Measurements from ENCODE around the gene RBMS3. TPM values are rescaled to one million over a fixed set of nuclear protein-coding genes. Genes with fewer than 3 reads are reported as not detected.

The RBMS3 gene
- total RNA-seq, 1 experiment from 2014 or later = 8.7 TPM

DNA sequence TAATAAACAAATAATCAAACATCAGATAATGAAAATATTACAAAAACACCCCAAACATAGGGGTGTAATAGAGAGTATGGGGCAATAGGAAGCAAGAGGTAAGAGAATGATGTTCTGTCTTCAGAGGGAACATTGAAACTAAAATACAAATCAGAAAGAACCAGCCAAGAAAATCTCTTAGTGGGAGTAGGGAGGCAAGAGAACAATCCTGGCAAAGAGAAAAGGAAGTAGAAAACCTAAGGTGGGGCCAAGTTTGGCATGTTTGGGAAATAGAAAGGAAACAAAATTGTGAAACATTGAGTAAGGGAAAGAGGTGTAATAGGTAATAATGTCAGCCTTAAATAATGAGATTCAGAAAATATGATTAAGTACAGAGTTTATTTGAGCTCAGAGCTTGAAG lies 467.1 kb downstream of the RBMS3 start:
- Mint-ChIP-seq H3K27ac (no peak overlapping the region), H3K4me1 (peaks cover 20% of the 10 kb centered on the region), H3K27me3 (ENCODE audit: low read depth) (no peaks in the 10 kb centered on the region; the same call in 1 of the 2 replicates), H3K4me3 (no peak overlapping the region), H3K9me3 (peaks cover 8% of the 10 kb centered on the region), H3K36me3 (0 out of 2 replicates have a peak, but pooled peaks cover 2% of the 10 kb centered on the region)
- TF ChIP-seq ZNF317 (CRISPR knock-in tag; IDR thresholded peaks at IDR 0.05; ENCODE audit: borderline replicate concordance, low read depth) (no peak), ZBTB21 (CRISPR knock-in tag; IDR thresholded peaks at IDR 0.05; ENCODE audit: borderline replicate concordance) (no peak), ARID4B (CRISPR knock-in tag; IDR thresholded peaks at IDR 0.05; ENCODE audit: borderline replicate concordance) (no peak), CREM (CRISPR knock-in tag; IDR thresholded peaks at IDR 0.05) (no peak), KAT7 (CRISPR knock-in tag; IDR thresholded peaks at IDR 0.05; ENCODE audit: borderline replicate concordance) (no peak), JUN (CRISPR knock-in tag; IDR thresholded peaks at IDR 0.05) (no peak), OVOL2 (CRISPR knock-in tag; IDR thresholded peaks at IDR 0.05; ENCODE audit: borderline replicate concordance) (no peak), NR3C1 (CRISPR knock-in tag; conservative IDR thresholded peaks at IDR 0.05; ENCODE audit: low read depth) (no peak), SMAD4 (CRISPR knock-in tag; IDR thresholded peaks at IDR 0.05) (no peak), NFE2L1 (CRISPR knock-in tag; IDR thresholded peaks at IDR 0.05) (no peak), ETV6 (CRISPR knock-in tag; IDR thresholded peaks at IDR 0.05) (no peak), TP53 (CRISPR knock-in tag; IDR thresholded peaks at IDR 0.05) (no peak), NR2C2 (CRISPR knock-in tag; IDR thresholded peaks at IDR 0.05) (no peak), MLX (CRISPR knock-in tag; IDR thresholded peaks at IDR 0.05) (no peak)
- TF ChIP-seq, protein P1, sequence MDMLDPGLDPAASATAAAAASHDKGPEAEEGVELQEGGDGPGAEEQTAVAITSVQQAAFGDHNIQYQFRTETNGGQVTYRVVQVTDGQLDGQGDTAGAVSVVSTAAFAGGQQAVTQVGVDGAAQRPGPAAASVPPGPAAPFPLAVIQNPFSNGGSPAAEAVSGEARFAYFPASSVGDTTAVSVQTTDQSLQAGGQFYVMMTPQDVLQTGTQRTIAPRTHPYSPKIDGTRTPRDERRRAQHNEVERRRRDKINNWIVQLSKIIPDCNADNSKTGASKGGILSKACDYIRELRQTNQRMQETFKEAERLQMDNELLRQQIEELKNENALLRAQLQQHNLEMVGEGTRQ (CRISPR knock-in tag; IDR thresholded peaks at IDR 0.05) = no peak
- TF ChIP-seq, protein P2, sequence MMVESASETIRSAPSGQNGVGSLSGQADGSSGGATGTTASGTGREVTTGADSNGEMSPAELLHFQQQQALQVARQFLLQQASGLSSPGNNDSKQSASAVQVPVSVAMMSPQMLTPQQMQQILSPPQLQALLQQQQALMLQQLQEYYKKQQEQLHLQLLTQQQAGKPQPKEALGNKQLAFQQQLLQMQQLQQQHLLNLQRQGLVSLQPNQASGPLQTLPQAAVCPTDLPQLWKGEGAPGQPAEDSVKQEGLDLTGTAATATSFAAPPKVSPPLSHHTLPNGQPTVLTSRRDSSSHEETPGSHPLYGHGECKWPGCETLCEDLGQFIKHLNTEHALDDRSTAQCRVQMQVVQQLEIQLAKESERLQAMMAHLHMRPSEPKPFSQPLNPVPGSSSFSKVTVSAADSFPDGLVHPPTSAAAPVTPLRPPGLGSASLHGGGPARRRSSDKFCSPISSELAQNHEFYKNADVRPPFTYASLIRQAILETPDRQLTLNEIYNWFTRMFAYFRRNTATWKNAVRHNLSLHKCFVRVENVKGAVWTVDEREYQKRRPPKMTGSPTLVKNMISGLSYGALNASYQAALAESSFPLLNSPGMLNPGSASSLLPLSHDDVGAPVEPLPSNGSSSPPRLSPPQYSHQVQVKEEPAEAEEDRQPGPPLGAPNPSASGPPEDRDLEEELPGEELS (CRISPR knock-in tag; IDR thresholded peaks at IDR 0.05) = no peak
- TF ChIP-seq, protein P3, sequence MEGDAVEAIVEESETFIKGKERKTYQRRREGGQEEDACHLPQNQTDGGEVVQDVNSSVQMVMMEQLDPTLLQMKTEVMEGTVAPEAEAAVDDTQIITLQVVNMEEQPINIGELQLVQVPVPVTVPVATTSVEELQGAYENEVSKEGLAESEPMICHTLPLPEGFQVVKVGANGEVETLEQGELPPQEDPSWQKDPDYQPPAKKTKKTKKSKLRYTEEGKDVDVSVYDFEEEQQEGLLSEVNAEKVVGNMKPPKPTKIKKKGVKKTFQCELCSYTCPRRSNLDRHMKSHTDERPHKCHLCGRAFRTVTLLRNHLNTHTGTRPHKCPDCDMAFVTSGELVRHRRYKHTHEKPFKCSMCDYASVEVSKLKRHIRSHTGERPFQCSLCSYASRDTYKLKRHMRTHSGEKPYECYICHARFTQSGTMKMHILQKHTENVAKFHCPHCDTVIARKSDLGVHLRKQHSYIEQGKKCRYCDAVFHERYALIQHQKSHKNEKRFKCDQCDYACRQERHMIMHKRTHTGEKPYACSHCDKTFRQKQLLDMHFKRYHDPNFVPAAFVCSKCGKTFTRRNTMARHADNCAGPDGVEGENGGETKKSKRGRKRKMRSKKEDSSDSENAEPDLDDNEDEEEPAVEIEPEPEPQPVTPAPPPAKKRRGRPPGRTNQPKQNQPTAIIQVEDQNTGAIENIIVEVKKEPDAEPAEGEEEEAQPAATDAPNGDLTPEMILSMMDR (IDR thresholded peaks at IDR 0.05) = no peak
- CTCF ChIA-PET = no interaction called here
- DNase-seq (ENCODE audit: low spot score) (no peak), ATAC-seq (no peak)
- POLR2A ChIA-PET = no interaction called here

Data from WTC11 (cell line).